KMS-11 (cell line): Measurements from ENCODE around the gene FAM120B.

Experiments
- H2AFZ ChIP-seq: fragments of 200-600 bp; sonication (generic); 2 replicates; pipeline ENCODE4 v1.6.1; 2016; ENCODE audit warnings: antibody characterized with exemption, mixed run types, low read depth
- H3K27ac ChIP-seq: fragments of 200-600 bp; sonication (generic); 2 replicates; pipeline ENCODE4 v1.6.1; 2016; ENCODE audit warnings: mild to moderate bottlenecking, mixed run types
- H3K27me3 ChIP-seq: fragments of 200-600 bp; sonication (generic); 2 replicates; pipeline ENCODE4 v1.6.1; 2017; ENCODE audit warnings: mild to moderate bottlenecking, low read depth, mixed run types, moderate library complexity; ENCODE audit not compliant: insufficient read depth
- H3K36me3 ChIP-seq: fragments of 200-600 bp; sonication (generic); 2 replicates; pipeline ENCODE4 v1.6.1; 2017; ENCODE audit warnings: mild to moderate bottlenecking, mixed run types; ENCODE audit not compliant: insufficient read depth
- H3K4me1 ChIP-seq: fragments of 200-600 bp; sonication (generic); 2 replicates; pipeline ENCODE4 v1.6.1; 2016; ENCODE audit warnings: mild to moderate bottlenecking, low read depth, mixed run types; ENCODE audit not compliant: poor library complexity, severe bottlenecking
- H3K4me2 ChIP-seq: fragments of 200-600 bp; sonication (generic); 2 replicates; pipeline ENCODE4 v1.7.0; 2016; ENCODE audit warnings: mild to moderate bottlenecking, mixed run types
- H3K4me3 ChIP-seq: fragments of 200-600 bp; sonication (generic); IDR thresholded peaks from 2 replicates; pipeline ENCODE4 v1.6.1; 2017; ENCODE audit warnings: low read depth, low read length, mixed read lengths; ENCODE audit not compliant: insufficient read depth
- H3K79me2 ChIP-seq: fragments of 200-600 bp; sonication (generic); 2 replicates; pipeline ENCODE4 v1.6.1; 2016; ENCODE audit warnings: low read depth, mixed run types; ENCODE audit not compliant: insufficient read depth
- H3K9ac ChIP-seq: fragments of 200-600 bp; sonication (generic); 2 replicates; pipeline ENCODE4 v1.6.1; 2016; ENCODE audit warnings: mild to moderate bottlenecking, mixed run types
- H4K20me1 ChIP-seq: fragments of 200-600 bp; sonication (generic); 2 replicates; pipeline ENCODE4 v1.6.1; 2016; ENCODE audit warnings: mild to moderate bottlenecking, mixed run types; ENCODE audit not compliant: insufficient read depth
- CTCF ChIP-seq: fragments of 200-600 bp; sonication (generic); conservative IDR thresholded peaks from 2 replicates; pipeline ENCODE4 v1.6.1; 2017; ENCODE audit warnings: low read depth, mild to moderate bottlenecking, antibody characterized with exemption, low read length, moderate library complexity, mixed read lengths

Gene FAM120B

GRCh38 chr6:170370416-170370815 lies 63.9 kb downstream of the FAM120B start:
- Histone ChIP-seq H3K79me2 (no peaks in the 10 kb centered on the region), H3K4me3 (no peak overlapping the region), H3K27me3 (no peaks in the 10 kb centered on the region), H3K36me3 (no peaks in the 10 kb centered on the region), H3K9ac (no peak overlapping the region), H3K4me1 (no peaks in the 10 kb centered on the region), H3K27ac (no peak overlapping the region), H3K4me2 (no peak overlapping the region), H4K20me1 (no peaks in the 10 kb centered on the region), H2AFZ (no peak overlapping the region)
- TF ChIP-seq CTCF = no peak

- Histone ChIP-seq H2AFZ (no peak overlapping the region), H3K27ac (no peak overlapping the region), H3K4me2 (no peak overlapping the region), H3K36me3 (no peaks in the 10 kb centered on the region), H3K79me2 (no peaks in the 10 kb centered on the region), H3K4me1 (no peaks in the 10 kb centered on the region), H3K4me3 (no peak overlapping the region), H3K27me3 (no peaks in the 10 kb centered on the region), H3K9ac (no peak overlapping the region), H4K20me1 (no peaks in the 10 kb centered on the region)
- TF ChIP-seq CTCF = no peak
Measured at GRCh38 chr6:170371080-170371479, 64.5 kb downstream of the FAM120B start.

GRCh38 chr6:170371588-170371987 lies 65.0 kb downstream of the FAM120B start:
- H3K9ac ChIP-seq = no peak overlapping the region
- H3K4me2 ChIP-seq = no peak overlapping the region
- no peaks in the 10 kb centered on the region for H3K36me3 ChIP-seq
- H3K27me3 ChIP-seq = no peaks in the 10 kb centered on the region
- no peak overlapping the region for H3K4me3 ChIP-seq
- no peaks in the 10 kb centered on the region for H3K4me1 ChIP-seq
- no peak for TF ChIP-seq CTCF
- no peaks in the 10 kb centered on the region for H4K20me1 ChIP-seq
- no peaks in the 10 kb centered on the region for H3K79me2 ChIP-seq
- H3K27ac ChIP-seq = no peak overlapping the region
- H2AFZ ChIP-seq = no peak overlapping the region

GRCh38 chr6:170372380-170373325 lies 66.1 kb downstream of the FAM120B start:
- Histone ChIP-seq H3K36me3 (no peaks in the 10 kb centered on the region), H3K4me3 (no peak overlapping the region), H3K27me3 (no peaks in the 10 kb centered on the region), H3K27ac (no peak overlapping the region), H3K79me2 (no peaks in the 10 kb centered on the region), H2AFZ (no peak overlapping the region), H3K4me2 (no peak overlapping the region), H3K9ac (no peak overlapping the region), H4K20me1 (no peaks in the 10 kb centered on the region), H3K4me1 (no peaks in the 10 kb centered on the region)
- no peak for TF ChIP-seq CTCF
